Skeletal muscle satellite cell (primary cell): ENCODE results near the gene PRRT4.

Experiments used
- H3K27me3 ChIP-seq: 2 replicates; pipeline ENCODE4 v1.7.0; 2013; ENCODE audit warnings: low read length; ENCODE audit not compliant: control insufficient read depth, insufficient read depth
- H3K36me3 ChIP-seq: 2 replicates; pipeline ENCODE4 v1.7.0; 2013; ENCODE audit warnings: mild to moderate bottlenecking, control low read depth, low read length; ENCODE audit not compliant: insufficient read depth
- H3K4me1 ChIP-seq: 2 replicates; pipeline ENCODE4 v1.7.0; 2013; ENCODE audit warnings: low read length; ENCODE audit not compliant: control insufficient read depth, insufficient read depth
- H3K4me2 ChIP-seq: 2 replicates; pipeline ENCODE4 v1.7.0; 2013; ENCODE audit warnings: mild to moderate bottlenecking, low read length
- H3K4me3 ChIP-seq: 2 replicates; pipeline ENCODE4 v1.7.0; 2013; ENCODE audit warnings: low read length
- H3K9ac ChIP-seq: 2 replicates; pipeline ENCODE4 v1.7.0; 2013; ENCODE audit warnings: mild to moderate bottlenecking, low read depth, low read length, moderate library complexity
- H3K9me3 ChIP-seq: replicated peaks from 2 replicates; pipeline ENCODE4 v1.7.0; 2013; ENCODE audit warnings: mild to moderate bottlenecking, control low read depth, low read length

PRRT4 gene

DNA sequence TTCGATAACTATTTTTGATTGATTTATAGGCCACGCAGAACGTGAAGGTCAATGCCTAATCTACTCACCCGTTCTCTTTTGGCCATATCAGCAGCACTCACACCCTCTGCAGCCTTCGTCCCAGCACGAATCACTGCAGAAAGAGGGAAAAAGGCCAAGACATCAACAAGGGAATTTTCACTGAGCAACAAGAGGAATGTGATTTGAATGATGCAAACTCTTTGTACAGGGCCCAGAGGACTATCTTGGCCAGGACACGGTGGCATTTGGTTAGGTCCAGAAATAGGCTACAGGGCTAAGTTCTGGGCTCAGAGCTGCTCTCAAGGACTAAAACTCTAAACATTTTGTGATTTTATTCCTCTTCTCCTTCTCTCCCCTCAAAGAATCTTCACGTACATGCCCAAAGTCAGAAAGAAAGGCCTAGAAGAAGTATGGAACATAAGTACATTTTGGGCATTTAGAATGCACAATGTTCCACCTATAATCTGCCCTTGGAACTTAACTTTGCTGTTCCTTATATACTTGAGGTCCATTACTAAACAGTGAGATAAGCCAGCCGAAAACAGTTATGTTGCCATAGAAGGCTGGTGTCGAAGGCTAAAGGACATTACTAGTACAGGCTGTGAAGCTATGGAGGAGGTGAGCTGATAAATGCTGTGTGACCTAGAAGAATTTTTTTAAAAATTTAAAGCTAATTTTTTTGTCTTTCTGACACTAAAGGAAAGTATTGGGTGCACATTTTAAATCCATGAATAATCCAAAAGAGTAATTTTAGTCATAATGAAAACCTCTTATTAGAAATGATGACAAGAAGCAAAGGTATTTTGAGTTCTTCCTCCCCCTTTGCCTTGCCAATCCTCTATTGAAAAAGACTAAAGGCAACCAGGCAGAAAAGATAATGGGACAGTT lies 37.8 kb downstream of the PRRT4 start:
- no peaks in the 10 kb centered on the region for H3K9me3 ChIP-seq
- H3K36me3 ChIP-seq, result peaks cover 60% of the 10 kb centered on the region
- peaks cover 28% of the 10 kb centered on the region for H3K4me1 ChIP-seq
- H3K27me3 ChIP-seq, result no peaks in the 10 kb centered on the region
- H3K4me2 ChIP-seq, result no peak overlapping the region
- peak overlapping the region; percentile 33 for H3K9ac ChIP-seq
- H3K4me3 ChIP-seq, result no peak overlapping the region

DNA sequence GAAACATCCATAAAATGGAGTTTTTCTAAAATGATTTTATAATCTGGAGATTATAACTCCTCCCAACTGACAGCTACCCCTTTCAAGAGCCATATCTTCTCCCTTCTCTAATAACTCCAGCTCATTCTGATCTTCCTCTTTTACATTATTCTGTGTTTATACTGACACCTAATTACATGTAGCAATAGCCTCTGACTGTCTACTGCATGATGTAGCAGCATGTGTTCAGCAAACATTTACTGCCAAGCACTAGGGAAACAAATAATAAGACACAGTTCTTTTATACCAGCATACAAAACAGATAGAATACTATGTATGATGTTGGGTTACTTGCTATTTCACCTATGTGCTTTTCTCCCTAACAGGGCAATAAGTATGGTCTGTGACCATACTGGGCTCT lies 38.5 kb downstream of the PRRT4 start:
- no peaks in the 10 kb centered on the region for H3K27me3 ChIP-seq
- H3K4me3 ChIP-seq, result no peak overlapping the region
- H3K9me3 ChIP-seq, result no peaks in the 10 kb centered on the region
- peak overlapping the region; percentile 33 for H3K9ac ChIP-seq
- H3K4me2 ChIP-seq, result no peak overlapping the region
- H3K4me1 ChIP-seq, result peaks cover 28% of the 10 kb centered on the region
- peaks cover 63% of the 10 kb centered on the region for H3K36me3 ChIP-seq

DNA sequence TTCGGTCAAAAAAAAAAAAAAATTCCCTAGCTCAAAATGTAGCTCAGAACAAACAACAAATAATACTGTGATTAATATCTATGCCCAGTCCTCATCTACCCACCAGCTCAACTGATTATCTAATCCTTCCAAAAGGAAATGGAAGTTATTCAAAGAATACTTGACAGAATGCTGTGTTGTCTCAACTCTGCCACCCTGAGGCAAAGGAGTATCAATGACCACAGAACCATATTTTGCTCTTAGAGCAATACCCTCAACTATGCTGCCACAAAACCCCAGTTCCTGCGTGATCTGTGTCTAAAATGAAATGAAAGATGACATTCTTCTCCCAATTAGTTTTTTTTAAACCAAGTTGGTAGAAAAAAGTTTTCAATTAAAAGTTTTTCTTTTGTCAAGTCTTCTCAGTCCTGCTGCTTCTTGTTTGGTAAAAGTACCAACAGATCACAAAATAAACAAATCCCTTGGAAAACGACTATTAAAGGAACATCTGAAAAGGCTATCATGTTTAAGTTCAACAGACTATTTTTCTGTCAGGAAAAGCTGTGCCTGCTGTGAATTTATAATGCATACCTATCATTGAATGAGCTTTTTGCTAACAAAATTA lies 39.3 kb downstream of the PRRT4 start:
- no peak overlapping the region for H3K4me3 ChIP-seq
- H3K4me2 ChIP-seq, result no peak overlapping the region
- H3K36me3 ChIP-seq, result peaks cover 68% of the 10 kb centered on the region
- no peaks in the 10 kb centered on the region for H3K27me3 ChIP-seq
- H3K9me3 ChIP-seq, result no peaks in the 10 kb centered on the region
- peaks cover 28% of the 10 kb centered on the region for H3K4me1 ChIP-seq
- peak overlapping the region; percentile 27 for H3K9ac ChIP-seq

DNA sequence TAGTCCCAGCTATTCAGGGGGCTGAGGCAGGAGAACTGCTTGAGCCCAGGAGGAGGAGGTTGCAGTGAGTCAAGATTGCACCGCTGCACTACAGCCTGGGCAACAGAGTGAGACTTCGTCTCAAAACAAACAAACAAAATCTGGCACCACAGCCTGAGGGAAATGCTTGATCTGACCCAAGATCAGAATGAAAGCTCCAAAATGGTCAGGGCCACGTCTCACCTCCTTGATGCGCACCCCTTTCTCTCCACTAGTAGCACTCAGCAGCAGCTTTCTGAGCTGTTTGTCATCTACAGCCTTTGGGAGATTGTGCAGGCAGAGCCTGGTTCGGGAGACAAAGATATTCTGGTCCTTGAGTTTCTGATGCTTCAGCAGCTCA lies 40.5 kb downstream of the PRRT4 start:
- no peaks in the 10 kb centered on the region for H3K9me3 ChIP-seq

DNA sequence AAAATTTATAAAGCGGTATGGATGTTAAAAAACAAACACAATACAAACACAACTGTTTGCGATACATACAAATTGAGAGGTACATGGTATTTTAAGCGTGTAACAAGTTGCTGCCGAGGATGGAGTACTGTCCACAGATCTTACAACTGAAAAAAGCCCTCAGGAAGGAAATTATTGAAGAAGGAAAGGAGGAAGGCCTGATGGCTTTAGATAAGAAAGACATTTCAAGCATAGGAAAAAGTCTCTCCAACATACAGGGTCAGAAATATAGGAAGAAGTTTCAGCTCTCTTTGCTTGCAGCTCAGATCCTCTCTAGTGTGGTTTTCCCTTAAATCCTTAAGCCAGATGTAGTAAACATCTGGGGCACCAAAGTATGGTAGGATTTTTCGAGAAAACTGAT lies 42.8 kb downstream of the PRRT4 start:
- no peak overlapping the region for H3K4me2 ChIP-seq
- H3K4me1 ChIP-seq, result peaks cover 19% of the 10 kb centered on the region
- no peak overlapping the region for H3K4me3 ChIP-seq
- H3K36me3 ChIP-seq, result peaks cover 76% of the 10 kb centered on the region
- no peaks in the 10 kb centered on the region for H3K27me3 ChIP-seq
- H3K9me3 ChIP-seq, result no peaks in the 10 kb centered on the region
- no peak overlapping the region for H3K9ac ChIP-seq

More for the DNA sequence above, 40.5 kb downstream of the PRRT4 start:
- no peak overlapping the region for H3K4me3 ChIP-seq
- H3K4me1 ChIP-seq, result peaks cover 28% of the 10 kb centered on the region
- H3K4me2 ChIP-seq, result no peak overlapping the region
- no peak overlapping the region for H3K9ac ChIP-seq
- peaks cover 72% of the 10 kb centered on the region for H3K36me3 ChIP-seq
- H3K27me3 ChIP-seq, result no peaks in the 10 kb centered on the region

DNA sequence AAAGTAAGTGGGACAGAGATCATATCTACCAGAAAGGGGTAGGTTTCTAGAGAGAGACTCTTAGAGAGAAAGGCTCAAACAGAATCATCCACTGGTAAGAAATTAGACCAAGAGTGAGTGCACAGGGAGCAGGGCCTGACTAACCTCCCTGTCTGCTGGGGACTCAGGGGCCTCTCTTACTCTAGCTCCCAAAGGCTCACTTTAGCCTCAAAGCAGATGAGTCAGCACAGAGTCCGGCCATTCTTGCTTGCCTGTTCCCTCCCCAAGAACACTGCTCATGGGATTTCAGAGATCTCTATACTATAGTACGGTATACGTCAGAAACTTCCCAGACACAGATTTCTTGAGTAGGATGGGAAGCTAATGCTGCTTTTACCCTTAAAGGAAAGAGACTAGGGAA lies 50.5 kb downstream of the PRRT4 start:
- H3K36me3 ChIP-seq, result peaks cover 79% of the 10 kb centered on the region
- no peak overlapping the region for H3K4me3 ChIP-seq
- no peak overlapping the region for H3K4me2 ChIP-seq
- no peaks in the 10 kb centered on the region for H3K27me3 ChIP-seq
- no peaks in the 10 kb centered on the region for H3K4me1 ChIP-seq
- no peaks in the 10 kb centered on the region for H3K9me3 ChIP-seq
- H3K9ac ChIP-seq, result no peak overlapping the region

GRCh38 chr7:128310499-128310898 lies 51.0 kb downstream of the PRRT4 start:
- H3K4me2 ChIP-seq, result no peak overlapping the region
- no peaks in the 10 kb centered on the region for H3K27me3 ChIP-seq
- H3K4me1 ChIP-seq, result no peaks in the 10 kb centered on the region
- H3K9ac ChIP-seq, result no peak overlapping the region
- no peak overlapping the region for H3K4me3 ChIP-seq
- no peaks in the 10 kb centered on the region for H3K9me3 ChIP-seq
- H3K36me3 ChIP-seq, result peaks cover 79% of the 10 kb centered on the region

DNA sequence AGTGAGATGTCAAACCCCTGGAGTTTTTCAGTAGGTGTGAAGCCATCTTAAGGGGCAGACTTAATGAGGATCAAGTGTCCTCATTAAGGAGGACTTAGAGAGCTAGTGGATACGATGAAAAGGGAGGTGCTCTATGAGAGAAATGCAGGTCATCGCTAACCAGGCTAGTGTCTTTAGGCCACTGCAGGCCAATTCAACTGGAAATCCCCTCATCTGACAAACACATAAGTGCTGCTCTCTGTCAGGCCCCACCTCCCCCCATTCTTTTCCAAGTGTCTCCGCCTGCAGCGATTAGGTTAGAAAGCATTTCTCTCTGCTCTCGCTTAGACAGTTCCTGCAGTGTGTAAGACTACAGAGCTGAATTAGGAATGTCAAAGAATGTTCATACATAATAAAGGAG lies 51.5 kb downstream of the PRRT4 start:
- Histone ChIP-seq H3K9ac (no peak overlapping the region), H3K9me3 (no peaks in the 10 kb centered on the region), H3K4me2 (no peak overlapping the region), H3K4me1 (no peaks in the 10 kb centered on the region), H3K27me3 (no peaks in the 10 kb centered on the region), H3K36me3 (peaks cover 77% of the 10 kb centered on the region), H3K4me3 (no peak overlapping the region)

- Histone ChIP-seq H3K4me3 (no peak overlapping the region), H3K27me3 (no peaks in the 10 kb centered on the region), H3K9me3 (no peaks in the 10 kb centered on the region), H3K9ac (no peak overlapping the region), H3K4me2 (no peak overlapping the region), H3K4me1 (peaks cover 4% of the 10 kb centered on the region), H3K36me3 (peaks cover 73% of the 10 kb centered on the region)
Observed at GRCh38 chr7:128309124-128309523, 52.4 kb downstream of the PRRT4 start.

GRCh38 chr7:128307061-128307460 lies 54.4 kb downstream of the PRRT4 start:
- Histone ChIP-seq H3K9ac (no peak overlapping the region), H3K36me3 (peaks cover 64% of the 10 kb centered on the region), H3K4me3 (no peak overlapping the region), H3K27me3 (no peaks in the 10 kb centered on the region), H3K9me3 (no peaks in the 10 kb centered on the region), H3K4me1 (peaks cover 7% of the 10 kb centered on the region), H3K4me2 (no peak overlapping the region)

DNA sequence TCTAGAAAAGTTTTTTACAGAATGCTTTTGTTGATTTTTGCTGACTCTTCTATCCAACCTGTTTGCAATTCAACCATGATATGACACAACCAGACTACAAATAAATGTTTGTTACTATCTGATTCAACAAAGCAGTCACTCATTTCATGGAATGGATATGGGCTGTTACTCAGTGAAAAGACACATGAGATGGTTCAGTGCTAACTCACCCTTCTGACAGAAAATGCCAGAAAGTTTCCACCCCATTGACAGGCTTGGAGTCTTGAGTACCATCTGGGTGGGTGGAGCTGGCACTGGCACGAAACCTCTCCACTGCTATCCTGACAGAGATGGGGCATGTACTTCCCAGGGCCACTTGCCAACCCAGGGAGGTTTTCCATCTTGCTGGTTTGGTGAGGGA lies 57.3 kb downstream of the PRRT4 start:
- H3K4me1 ChIP-seq, result peaks cover 9% of the 10 kb centered on the region
- peaks cover 47% of the 10 kb centered on the region for H3K36me3 ChIP-seq
- H3K4me3 ChIP-seq, result no peak overlapping the region
- H3K27me3 ChIP-seq, result no peaks in the 10 kb centered on the region
- no peaks in the 10 kb centered on the region for H3K9me3 ChIP-seq
- H3K4me2 ChIP-seq, result no peak overlapping the region
- no peak overlapping the region for H3K9ac ChIP-seq

GRCh38 chr7:128303643-128304042 lies 57.8 kb downstream of the PRRT4 start:
- Histone ChIP-seq H3K9ac (no peak overlapping the region), H3K4me2 (no peak overlapping the region), H3K4me3 (no peak overlapping the region), H3K4me1 (peaks cover 9% of the 10 kb centered on the region), H3K9me3 (no peaks in the 10 kb centered on the region), H3K27me3 (no peaks in the 10 kb centered on the region), H3K36me3 (peaks cover 43% of the 10 kb centered on the region)
